NCI-H146 treated with DMSO at 0.1 percent for 48 hours (cell line): ENCODE results near the gene PPM1G.
"Not testable (repeated sequence)": the region's sequence is repeated elsewhere in the genome, so short reads cannot be mapped to it uniquely, and the experiment has no call there.

Source experiments
- DNase-seq: peaks from one replicate; lab custom pipeline; 2025; ENCODE audit not compliant: unreplicated experiment; lab: John Stamatoyannopoulos, UW

PPM1G gene

DNA sequence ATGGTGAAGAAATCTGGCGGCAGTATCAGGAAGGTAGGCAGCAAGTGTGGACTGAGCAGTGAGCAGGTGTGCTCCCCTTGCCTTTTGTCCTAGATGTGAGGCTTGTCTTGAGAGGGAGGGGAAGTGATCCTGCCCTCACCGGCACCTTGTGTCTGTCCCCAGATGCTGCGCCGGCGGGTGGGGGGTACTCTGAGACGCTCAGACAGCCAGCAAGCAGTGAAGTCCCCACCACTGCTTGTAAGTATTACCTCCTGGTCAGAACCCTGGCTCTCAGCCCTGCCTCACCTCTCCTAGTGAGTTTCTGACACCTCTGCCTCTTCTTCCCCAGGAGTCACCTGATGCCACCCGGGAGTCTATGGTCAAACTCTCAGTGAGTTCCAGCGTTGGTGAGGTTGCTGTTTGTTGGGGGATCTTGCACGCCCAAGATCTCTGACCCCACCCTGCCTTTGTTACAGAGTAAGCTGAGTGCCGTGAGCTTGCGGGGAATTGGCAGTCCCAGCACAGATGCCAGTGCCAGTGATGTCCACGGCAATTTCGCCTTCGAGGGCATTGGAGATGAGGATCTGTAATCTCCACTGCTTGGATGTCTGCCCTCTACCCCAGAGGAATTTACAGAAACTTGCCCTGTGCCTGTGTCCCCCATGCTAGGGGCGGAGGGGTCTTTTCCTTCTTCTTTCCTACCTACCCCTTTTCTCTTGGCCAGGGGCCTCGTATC is 33.1 kb downstream of the PPM1G start:
- no peak for DNase-seq

DNA sequence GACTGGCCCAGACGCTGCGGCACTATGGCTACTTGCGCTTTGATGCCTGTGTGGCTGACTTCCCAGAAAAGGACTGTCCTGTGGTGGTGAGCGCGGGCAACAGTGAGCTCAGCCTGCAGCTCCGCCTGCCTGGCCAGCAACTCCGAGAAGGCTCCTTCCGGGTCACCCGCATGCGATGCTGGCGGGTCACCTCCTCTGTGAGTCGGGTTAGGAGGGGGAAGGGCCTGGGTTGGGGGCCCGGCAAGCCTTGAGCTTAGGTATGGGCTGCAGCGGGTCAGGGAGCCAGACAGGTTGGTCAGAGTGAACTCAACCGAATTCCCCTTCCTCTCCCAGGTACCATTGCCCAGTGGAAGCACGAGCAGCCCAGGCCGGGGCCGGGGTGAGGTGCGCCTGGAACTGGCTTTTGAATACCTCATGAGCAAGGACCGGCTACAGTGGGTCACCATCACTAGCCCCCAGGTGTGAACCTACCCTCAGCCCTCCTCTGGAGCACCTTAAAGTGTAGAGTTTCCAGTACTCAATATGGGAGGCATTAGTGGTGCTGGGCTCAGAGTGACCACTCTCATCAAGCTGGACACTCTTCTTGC is 33.8 kb downstream of the PPM1G start:
- DNase-seq, result no peak

DNA sequence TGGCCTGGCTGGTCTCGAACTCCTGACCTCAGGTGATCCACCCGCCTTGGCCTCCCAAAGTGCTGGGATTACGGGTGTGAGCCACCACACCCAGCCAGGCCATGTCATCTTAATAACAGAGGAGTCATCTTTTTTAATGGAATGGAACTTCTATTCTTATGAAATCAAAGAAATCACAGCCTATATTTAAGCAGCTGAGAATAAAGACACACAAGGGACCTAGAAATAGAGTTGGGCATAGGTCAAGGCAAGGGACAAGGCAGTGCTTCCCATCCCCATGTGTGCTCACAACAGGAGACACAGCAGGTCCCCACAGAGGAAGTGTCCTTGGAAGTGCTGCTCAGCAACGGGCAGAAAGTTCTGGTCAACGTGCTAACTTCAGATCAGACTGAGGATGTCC is 35.8 kb downstream of the PPM1G start:
- no peak for DNase-seq

DNA sequence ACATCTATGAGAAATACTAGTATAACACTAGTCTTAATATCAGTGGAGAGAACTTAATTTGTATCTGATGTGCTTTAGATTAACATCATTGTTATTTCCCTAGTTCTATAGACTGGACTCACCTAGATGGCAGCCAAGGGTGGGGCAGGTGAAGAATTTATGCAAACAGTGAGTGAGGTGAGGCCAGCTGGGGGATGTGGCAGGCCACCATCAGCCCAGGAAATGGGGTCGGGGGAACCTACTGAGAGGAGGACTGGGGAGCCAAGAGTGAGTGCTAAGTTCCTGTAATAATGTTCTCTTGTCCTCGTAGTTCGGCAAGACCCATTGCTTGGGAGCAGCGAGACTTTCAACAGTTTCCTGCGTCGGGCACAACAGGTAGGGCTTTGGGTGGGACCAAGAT is 36.5 kb downstream of the PPM1G start:
- DNase-seq, result no peak

DNA sequence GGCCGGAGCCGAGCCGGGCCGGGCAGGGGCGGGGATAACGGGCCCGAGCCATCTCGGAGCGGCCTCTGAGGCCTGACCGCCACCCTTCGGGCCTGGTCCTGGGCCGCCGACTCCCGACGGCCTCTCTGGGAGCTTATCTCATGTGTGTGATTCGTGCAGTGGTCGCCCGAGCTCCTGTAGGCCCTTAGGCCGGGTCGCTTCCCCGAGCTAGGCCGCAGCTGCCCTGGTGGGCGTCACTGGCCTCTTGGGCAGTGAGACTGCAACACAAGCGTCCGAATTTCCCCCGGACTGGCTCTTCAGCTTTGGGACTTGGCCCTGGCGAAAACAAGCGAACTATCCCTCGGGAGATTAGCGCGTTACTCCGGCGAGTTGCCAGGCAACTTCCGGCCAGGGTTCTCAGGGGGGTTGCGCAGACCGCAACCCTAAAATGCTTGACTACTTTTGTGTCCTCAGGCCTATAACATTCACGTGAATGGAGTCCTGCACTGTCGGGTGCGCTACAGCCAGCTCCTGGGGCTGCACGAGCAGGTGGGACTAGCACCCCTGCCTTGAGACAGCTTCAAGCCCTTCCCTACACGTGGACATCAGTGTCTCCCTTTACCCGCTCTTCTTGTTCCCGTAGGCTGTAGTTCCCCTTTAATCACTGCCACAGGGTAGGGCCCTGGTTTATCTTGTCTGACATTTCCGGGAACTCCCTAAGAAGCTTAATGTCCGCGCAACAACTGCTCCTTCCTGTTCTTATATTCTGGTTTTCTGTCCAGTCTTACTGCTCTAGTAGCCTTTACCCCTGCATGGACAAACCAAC is 38.4 kb downstream of the PPM1G start:
- no peak for DNase-seq

DNA sequence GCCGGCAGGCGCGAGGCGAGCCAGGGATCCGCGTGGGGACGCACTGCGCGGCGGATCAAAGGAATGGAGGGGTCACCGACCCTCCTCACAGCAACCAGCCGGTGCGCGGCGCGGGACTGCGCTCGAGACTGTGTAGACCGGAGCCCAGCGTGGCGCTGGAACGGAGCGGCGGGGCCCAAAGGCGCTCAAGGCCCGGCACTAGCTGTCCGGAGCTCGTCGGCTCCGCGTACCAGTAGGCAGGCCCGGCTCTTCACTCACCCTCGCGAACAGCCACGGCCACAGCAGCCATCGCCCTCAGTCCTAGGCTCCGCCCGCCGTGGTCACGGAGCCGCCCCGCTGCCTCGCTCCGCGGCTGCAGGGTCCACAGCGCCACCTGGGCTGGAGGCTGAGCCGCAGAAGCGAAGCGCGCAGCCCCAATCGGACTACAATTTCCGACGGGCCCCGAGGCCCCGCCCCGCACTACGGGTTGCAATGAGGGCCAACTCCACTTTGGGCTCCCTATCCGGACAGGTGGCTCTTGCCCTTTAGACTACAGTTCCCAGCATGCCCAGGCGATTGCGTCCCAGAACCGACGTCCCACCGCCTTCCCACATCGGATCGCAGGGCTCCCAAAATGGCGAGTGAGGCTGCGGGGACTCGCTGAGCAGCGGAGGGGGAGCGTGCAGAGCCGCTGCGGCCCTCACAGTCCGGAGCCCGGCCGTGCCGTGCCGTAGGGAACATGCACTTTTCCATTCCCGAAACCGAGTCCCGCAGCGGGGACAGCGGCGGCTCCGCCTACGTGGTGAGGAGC is 39.2 kb downstream of the PPM1G start, which contains the start of the genes EIF2B4 and SNX17:
EIF2B4 (minus strand) TSS at position 313 of the 790 bp plus-strand sequence; CDS start at position 289, 24 bp downstream.
SNX17 (plus strand) TSS at position 591 of the 790 bp plus-strand sequence; CDS start at position 719, 128 bp downstream.
- DNase-seq, result peak; percentile 97

DNA sequence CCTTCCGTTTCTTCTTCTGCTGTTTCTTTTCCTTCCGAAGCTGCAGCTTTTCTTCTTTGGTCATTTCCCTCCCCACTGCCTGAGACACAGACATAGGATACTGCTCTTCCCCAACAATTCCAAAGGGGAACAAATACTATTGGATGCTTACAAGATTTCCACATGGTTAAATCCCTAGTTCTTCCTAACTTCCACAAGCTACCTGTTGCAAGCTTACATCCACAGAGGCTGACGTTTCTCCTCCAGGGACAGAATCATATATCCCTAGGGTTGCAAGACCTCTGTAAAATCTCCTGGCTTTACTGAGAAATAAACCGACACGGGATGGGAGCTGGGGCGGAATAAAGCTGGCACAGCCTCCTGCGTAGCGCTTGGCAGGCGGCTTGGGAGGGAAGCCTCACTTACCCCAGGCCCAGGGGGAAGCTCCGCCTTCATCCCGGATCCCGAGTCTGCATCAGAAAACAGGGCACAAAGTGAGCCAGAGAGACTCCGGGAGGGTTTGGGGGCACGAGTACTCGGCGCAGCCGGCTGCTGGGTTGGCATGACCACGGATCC is 39.8 kb downstream of the PPM1G start:
- peak; percentile 19 for DNase-seq

DNA sequence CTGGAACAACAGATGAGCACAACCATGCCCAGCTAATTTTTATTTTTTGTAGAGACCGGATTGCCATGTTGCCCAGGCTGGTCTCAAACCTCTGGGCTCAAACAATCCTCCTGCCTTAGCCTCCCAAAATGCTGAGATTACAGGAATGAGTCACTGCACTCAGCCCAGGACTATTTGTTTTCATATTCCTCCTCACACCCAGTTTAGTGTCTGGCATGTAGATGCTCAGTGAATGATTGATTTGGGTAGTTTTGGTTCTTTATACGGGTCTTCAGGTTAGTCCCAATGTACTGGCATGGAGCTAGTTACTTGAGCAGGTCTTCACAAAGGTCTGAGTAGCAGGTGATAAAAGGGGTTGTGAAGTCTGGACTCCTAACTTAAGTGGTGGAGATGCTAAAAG is 45.5 kb downstream of the PPM1G start:
- DNase-seq, result no peak

DNA sequence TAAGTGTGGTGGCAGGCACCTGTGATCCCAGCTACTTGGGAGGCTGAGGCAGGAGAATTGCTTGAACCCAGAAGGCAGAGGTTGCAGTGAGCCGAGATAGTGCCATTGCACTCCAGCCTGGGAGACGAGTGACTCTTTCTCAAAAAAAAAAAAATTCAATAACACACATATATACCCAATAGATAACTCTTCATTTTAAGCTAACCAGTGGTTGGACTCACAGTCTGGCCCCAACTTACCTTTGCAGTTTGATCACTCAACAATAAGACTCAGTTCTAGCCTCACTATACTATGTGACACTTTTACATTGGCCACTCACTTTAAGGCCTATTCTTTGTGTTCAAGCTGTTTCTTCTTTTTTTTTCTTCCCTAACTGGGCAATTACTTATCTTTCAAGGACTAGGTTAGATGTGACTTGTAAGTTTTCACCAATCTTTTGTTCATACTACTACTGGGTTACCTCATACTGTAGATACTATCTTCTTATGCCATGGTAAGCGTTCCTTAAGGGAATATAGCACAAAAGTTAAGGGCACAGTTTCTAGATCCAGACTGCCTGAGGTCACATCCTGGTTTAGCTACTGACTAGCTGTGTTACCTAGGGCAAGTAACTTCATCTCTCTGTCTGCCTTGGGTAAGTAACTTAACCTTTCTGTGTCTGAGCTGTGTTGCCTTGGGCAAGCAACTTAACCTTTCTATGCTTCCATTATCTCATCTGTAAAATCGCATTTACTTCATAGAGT is 46.5 kb downstream of the PPM1G start:
- DNase-seq, result no peak

DNA sequence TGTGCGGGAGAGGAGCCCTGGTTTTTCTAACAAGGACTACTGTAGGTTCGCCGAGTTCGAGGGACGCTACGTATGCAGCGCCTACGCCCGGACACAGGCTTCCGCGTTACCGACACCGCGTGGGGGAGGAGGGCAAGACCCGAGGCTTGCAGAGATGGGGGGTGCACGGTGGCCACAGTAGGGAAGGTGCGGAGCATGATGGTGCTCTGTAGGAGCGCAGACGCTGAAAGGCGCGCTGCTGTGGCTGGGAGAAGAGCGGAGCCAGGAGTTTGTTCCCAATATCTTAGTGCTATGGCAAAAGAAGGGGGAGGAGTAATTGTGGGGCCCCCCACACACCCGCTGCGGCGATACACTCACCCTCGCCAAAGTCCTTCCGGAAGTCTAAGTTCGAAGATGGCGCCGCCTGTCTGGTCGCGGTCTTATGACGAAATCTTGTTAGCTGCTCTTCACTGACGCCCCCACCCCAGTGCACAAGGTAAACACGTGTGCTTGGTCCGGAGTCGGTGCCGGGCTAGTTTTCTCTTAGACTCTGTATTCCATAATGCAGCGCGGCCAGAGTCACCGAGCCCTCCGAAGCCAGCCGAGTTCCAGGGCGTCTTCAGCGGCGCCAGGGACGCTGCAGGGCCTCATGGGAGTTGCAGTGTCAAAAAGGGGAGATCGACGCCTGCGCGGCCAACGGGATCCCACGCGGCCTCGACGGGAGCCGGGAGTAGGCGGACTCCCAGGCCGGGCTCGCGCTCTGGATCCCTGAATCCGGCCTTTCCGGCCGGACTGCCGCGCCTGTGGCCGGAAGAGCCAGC is 52.8 kb downstream of the PPM1G start, which contains the start of gene GTF3C2:
GTF3C2 (minus strand) TSS at position 383 of the 800 bp plus-strand sequence. CDS start 13,210 bp downstream, outside the sequence.
- peak; percentile 92 for DNase-seq

DNA sequence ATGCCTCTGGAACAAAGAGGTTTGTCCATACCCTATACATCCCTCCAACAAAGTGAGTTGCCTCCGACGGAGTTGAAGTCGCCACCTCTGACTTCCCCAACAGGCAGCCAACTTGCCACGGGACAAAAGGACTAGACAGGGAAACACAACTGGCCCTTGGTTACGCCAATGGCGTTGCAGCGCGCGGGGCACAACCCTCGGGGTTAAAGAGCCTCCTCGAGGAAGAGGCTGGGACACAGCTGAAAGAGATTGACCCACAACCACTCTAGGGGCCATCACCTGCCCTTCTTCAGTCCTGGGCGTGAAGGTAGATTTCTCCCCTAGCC is 53.4 kb downstream of the PPM1G start:
- peak; percentile 36 for DNase-seq

DNA sequence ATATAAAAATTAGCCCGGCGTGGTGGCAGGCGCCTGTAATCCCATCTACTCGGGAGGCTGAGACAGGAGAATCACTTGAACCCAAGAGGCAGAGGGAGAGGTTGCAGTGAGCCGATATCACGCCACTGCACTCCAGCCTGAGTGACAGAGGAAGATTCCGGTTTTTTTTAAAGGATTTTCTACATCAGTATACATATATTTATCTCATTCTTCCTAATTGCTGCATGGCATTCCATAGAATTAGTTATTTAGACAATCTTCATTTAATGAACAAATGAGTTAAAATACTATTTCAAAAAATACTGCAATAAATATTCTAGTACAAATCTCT is 54.8 kb downstream of the PPM1G start:
- no peak for DNase-seq

DNA sequence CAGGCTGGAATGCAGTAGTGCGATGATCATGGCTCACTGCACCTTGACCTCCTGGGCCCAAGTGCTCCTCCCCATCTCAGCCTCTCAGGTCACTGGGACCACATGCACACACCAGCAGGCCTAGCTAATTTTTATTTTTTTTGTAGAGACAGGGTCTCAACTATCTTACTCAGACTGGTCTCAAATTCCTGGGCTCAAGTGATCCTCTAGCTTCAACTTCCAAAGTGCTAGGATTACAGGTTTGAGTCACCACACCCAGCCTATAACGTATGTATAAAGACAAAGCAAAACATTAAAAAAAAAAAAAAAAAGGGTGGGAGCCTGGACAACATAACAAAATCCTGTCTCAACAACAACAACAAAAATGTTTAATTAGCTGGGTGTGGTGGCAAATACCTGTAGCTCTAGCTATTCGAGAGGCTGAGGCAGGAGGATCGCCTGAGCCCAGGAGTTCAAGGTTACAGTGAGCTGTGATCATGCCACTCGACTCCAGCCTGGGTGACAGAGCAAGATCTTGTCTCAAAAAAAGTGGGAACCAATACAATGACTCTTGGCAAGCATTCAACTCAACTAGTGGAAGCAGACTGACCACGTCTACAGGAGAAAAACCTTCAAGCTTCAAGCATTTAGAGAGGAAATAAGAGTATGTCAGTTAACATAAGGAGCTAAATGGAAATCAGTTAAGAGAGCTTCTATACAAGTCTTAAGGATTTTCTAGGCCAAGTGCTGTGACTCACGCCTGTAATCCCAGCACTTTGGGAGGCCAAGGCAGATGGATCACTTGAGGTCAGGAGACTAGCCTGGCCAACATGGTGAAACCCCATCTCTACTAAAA is 55.4 kb downstream of the PPM1G start:
- no peak for DNase-seq

DNA sequence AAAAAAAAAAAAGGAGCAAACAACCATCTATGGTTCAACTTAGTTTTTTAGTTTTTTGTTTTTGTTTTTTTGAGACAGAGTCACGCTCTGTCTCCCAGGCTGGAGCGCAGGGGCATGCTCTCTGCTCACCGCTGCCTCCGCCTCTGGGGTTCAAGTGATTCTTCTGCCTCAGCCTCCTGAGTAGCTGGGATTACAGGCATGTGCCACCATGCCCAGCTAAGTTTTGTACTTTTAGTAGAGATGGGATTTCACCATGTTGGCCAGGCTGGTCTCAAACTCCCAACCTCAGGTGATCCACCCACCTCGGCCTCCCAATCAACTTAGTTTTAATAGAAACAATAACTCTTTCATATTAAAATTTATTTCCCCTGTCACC is 56.0 kb downstream of the PPM1G start:
- DNase-seq, result not testable (repeated sequence)

DNA sequence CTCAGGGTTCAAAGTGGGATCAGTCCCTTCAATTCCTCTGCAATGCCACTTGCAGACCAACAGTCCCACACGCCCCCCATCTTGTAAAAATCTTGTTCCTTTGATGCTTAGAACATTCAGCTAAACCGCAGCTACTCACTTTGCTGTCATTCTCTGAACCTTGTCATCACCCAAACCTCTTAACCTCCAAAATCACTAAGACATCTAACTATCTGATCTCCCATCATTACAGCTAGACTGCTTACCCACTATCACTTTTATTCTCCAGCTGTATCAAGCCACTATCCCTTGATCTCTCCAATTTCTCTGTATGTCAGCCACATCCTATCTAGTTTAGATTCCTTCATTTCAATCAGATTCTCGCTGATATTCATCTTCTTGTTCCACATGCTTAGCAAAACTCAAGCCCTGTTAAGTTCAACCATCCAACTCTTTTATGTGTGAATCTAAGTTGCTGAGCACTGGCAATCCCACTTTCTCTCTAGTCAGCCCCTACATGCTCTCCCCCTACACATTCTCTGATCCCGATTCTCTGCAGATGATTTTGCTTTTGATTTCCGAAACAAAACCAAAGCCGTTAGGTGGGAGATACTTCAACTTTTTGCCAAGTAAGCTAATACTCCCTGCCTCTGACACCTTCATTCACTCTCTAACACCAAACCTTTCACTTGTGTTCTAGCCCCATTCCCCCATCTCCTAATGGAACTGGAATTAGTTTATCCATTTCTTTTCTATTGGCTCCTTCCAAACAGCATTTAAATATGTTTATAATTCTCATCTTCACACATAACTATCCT is 57.4 kb downstream of the PPM1G start:
- no peak for DNase-seq

DNA sequence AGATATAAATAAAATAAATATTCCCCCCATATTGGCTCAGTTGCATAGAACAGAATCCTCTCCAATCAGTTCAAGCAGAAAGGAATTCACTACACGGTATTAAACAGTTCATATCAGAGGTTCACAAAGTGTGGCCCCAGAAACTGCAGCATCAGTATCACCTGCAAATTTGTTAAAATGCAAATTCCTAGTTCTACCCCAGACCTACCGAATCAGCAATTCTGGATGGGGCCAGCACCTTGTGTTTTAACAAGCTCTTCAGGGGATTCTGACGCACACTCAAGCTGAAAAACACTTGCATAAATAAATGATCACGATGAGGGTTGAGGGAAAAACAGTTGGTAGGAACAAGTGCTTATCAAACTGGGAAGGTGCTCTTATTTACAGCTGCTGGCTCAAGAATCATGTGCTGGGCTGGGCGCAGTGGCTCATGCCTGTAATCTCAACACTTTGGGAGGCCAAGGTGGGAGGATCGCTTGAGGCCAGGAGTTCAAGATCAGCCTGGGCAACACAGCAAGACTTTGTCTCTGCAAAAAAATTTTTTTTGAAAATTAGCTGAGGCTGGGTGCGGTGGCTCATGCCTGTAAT is 59.2 kb downstream of the PPM1G start:
- no peak for DNase-seq

DNA sequence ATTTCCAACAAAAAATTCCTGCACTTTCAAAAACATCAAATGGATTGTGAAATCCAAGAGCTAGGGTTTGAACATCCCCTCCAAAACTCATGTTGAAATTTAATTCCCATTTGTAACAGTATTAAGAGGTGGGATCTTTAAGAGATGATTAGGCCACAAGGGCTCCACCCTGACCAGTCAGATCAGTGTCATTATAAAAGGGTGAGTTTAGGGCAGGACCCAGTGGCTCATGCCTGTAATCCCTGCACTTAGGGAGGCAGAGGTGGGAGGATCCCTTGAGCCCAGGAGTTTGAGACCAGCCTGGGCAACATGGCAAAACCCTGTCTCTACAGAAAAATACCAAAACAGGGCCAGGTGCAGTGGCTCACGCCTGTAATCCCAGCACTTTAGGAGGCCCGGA is 61.8 kb downstream of the PPM1G start:
- DNase-seq, result no peak
